ENCODE measurements around the gene CEP295NL. TPM values are rescaled to one million over a fixed set of nuclear protein-coding genes. Genes with fewer than 3 reads are reported as not detected.
"Not testable (repeated sequence)": the region's sequence is repeated elsewhere in the genome, so short reads cannot be mapped to it uniquely, and the experiment has no call there.

Gene CEP295NL
- total RNA-seq, 1 experiment from 2014 or later = 1.9 TPM

GRCh38 chr17:78904371-78904770 lies 1.4 kb upstream of the CEP295NL start:
- CTCF ChIA-PET = no interaction called here
- ATAC-seq (no peak), DNase-seq (ENCODE audit: low read depth, low spot score) (no peak)
- Histone ChIP-seq H3K9ac (ENCODE audit: low read length) (no peak overlapping the region), H3K4me2 (ENCODE audit: low read length) (no peak overlapping the region), H3K27ac (ENCODE audit: low read depth, low read length) (no peak overlapping the region), H2AFZ (ENCODE audit: low read depth, low read length, poor library complexity, severe bottlenecking) (no peak overlapping the region), H3K4me3 (replicated peaks in 1 of 2; ENCODE audit: low read depth in 1 of 2, low read length in 2 of 2) (no peak overlapping the region), H3K36me3 (ENCODE audit: control insufficient read depth in 1 of 2, insufficient read depth in 2 of 2, low read length in 2 of 2) (no peaks in the 10 kb centered on the region), H3K27me3 (ENCODE audit: insufficient read depth, low read length) (no peaks in the 10 kb centered on the region), H3K4me1 (ENCODE audit: control insufficient read depth in 1 of 2, insufficient read depth in 2 of 2, low read length in 2 of 2) (peaks cover 0 to 13% of the 10 kb centered on the region in 2 experiments; a peak in 2 of 4 replicates), H3K79me2 (ENCODE audit: insufficient read depth, low read length) (peaks cover 2% of the 10 kb centered on the region; the same call in 1 of the 2 replicates), H4K20me1 (ENCODE audit: insufficient read depth) (no peaks in the 10 kb centered on the region), H3K9me2 (ENCODE audit: insufficient read depth) (no peaks in the 10 kb centered on the region), H3K9me3 (ENCODE audit: control insufficient read depth in 1 of 2, insufficient read depth in 1 of 2, low read depth in 1 of 2, low read length in 2 of 2) (no peaks in the 10 kb centered on the region)
- no TSS peak for BruUV-seq (replicated peaks)
- TF ChIP-seq FOSL1 (IDR thresholded peaks at IDR 0.05; ENCODE audit: low read depth) = no peak
- RAD21 ChIA-PET (ENCODE audit: low non-redundant PET in 1 of 2, low total read pairs in 2 of 2, uncharacterized antibody in 2 of 2, unreplicated experiment in 2 of 2) = no interaction called here
- intact Hi-C loops (cut with micrococcal nuclease) = no loop called here
- POLR2A ChIA-PET = no interaction called here

DNA sequence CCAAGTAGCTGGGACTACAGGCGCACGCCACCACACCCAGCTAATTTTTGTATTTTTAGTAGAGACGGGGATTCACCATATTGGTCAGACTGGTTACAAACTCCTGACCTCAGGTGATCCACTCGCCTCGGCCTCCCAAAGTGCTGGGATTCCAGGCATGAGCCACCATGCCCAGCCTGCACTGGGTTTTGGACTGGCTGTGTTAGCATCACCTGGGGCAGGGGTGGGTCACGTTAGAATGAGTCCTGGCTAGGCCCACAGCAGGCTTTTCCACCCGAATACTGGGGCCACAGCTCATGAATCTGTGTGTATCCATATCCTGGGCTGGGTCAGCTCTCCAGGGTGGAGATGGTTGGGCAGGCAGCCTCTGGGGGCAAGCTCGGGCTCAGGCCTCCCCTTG lies 770 bp downstream of the CEP295NL start:
- H3K9ac ChIP-seq (ENCODE audit: low read length); BruUV-seq (replicated peaks); intact Hi-C loops (cut with micrococcal nuclease); H3K27me3 ChIP-seq (ENCODE audit: insufficient read depth, low read length); H3K79me2 ChIP-seq (ENCODE audit: insufficient read depth, low read length); H3K36me3 ChIP-seq (ENCODE audit: control insufficient read depth in 1 of 2, insufficient read depth in 2 of 2, low read length in 2 of 2); POLR2A ChIA-PET; H3K4me2 ChIP-seq (ENCODE audit: low read length); CTCF ChIA-PET; H3K9me2 ChIP-seq (ENCODE audit: insufficient read depth); H3K9me3 ChIP-seq (ENCODE audit: control insufficient read depth in 1 of 2, insufficient read depth in 1 of 2, low read depth in 1 of 2, low read length in 2 of 2); H4K20me1 ChIP-seq (ENCODE audit: insufficient read depth); ATAC-seq; H3K4me3 ChIP-seq (replicated peaks in 1 of 2; ENCODE audit: low read depth in 1 of 2, low read length in 2 of 2); H3K27ac ChIP-seq (ENCODE audit: low read depth, low read length); H2AFZ ChIP-seq (ENCODE audit: low read depth, low read length, poor library complexity, severe bottlenecking); DNase-seq (ENCODE audit: low read depth, low spot score): not testable (repeated sequence)
- peaks cover 0 to 11% of the 10 kb centered on the region in 2 experiments; a peak in 2 of 4 replicates for H3K4me1 ChIP-seq (ENCODE audit: control insufficient read depth in 1 of 2, insufficient read depth in 2 of 2, low read length in 2 of 2)
- RAD21 ChIA-PET (ENCODE audit: low non-redundant PET in 1 of 2, low total read pairs in 2 of 2, uncharacterized antibody in 2 of 2, unreplicated experiment in 2 of 2) = interaction anchor here in 1 of 2 experiments (0.6 kb wide), 1 partner anchor 27 kb away, joined by 3 read pairs; no protein-coding TSS in a partner anchor

GRCh38 chr17:78901806-78902205 lies 1.2 kb downstream of the CEP295NL start:
- RAD21 ChIA-PET (ENCODE audit: low non-redundant PET in 1 of 2, low total read pairs in 2 of 2, uncharacterized antibody in 2 of 2, unreplicated experiment in 2 of 2) = interaction anchor here in 1 of 2 experiments (0.6 kb wide), 1 partner anchor 27 kb away, joined by 3 read pairs; no protein-coding TSS in a partner anchor
- peaks cover 6% of the 10 kb centered on the region; the same call in 1 of the 2 replicates for H3K79me2 ChIP-seq (ENCODE audit: insufficient read depth, low read length)
- no peak for ATAC-seq

More at GRCh38 chr17:78901806-78902205, 1.2 kb downstream of the CEP295NL start:
- Histone ChIP-seq H3K9me3 (ENCODE audit: control insufficient read depth in 1 of 2, insufficient read depth in 1 of 2, low read depth in 1 of 2, low read length in 2 of 2) (no peaks in the 10 kb centered on the region), H3K4me1 (ENCODE audit: control insufficient read depth in 1 of 2, insufficient read depth in 2 of 2, low read length in 2 of 2) (peaks cover 0 to 11% of the 10 kb centered on the region in 2 experiments; a peak in 2 of 4 replicates), H3K4me2 (ENCODE audit: low read length) (no peak overlapping the region), H3K9me2 (ENCODE audit: insufficient read depth) (no peaks in the 10 kb centered on the region), H3K27me3 (ENCODE audit: insufficient read depth, low read length) (no peaks in the 10 kb centered on the region), H2AFZ (ENCODE audit: low read depth, low read length, poor library complexity, severe bottlenecking) (no peak overlapping the region), H4K20me1 (ENCODE audit: insufficient read depth) (no peaks in the 10 kb centered on the region), H3K4me3 (replicated peaks in 1 of 2; ENCODE audit: low read depth in 1 of 2, low read length in 2 of 2) (no peak overlapping the region), H3K9ac (ENCODE audit: low read length) (no peak overlapping the region), H3K36me3 (ENCODE audit: control insufficient read depth in 1 of 2, insufficient read depth in 2 of 2, low read length in 2 of 2) (no peaks in the 10 kb centered on the region), H3K27ac (ENCODE audit: low read depth, low read length) (no peak overlapping the region)
- no peak for DNase-seq (ENCODE audit: low read depth, low spot score)
- ChIA-PET POLR2A (no interaction called here), CTCF (no interaction called here)
- intact Hi-C loops (cut with micrococcal nuclease) = no loop called here
- no TSS peak for BruUV-seq (replicated peaks)
- no peak for TF ChIP-seq POLR2A (IDR thresholded peaks at IDR 0.05; ENCODE audit: borderline replicate concordance, extremely low read depth, insufficient read depth, insufficient read length)
- TF ChIP-seq RAD21 (IDR thresholded peaks at IDR 0.05; ENCODE audit: low read depth) = no peak
- no peak for TF ChIP-seq SIN3A (IDR thresholded peaks at IDR 0.05; ENCODE audit: low read depth)
- TF ChIP-seq, protein P1, sequence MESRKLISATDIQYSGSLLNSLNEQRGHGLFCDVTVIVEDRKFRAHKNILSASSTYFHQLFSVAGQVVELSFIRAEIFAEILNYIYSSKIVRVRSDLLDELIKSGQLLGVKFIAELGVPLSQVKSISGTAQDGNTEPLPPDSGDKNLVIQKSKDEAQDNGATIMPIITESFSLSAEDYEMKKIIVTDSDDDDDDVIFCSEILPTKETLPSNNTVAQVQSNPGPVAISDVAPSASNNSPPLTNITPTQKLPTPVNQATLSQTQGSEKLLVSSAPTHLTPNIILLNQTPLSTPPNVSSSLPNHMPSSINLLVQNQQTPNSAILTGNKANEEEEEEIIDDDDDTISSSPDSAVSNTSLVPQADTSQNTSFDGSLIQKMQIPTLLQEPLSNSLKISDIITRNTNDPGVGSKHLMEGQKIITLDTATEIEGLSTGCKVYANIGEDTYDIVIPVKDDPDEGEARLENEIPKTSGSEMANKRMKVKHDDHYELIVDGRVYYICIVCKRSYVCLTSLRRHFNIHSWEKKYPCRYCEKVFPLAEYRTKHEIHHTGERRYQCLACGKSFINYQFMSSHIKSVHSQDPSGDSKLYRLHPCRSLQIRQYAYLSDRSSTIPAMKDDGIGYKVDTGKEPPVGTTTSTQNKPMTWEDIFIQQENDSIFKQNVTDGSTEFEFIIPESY (IDR thresholded peaks at IDR 0.05; ENCODE audit: extremely low read depth, insufficient replicate concordance, low read length) = no peak
- TF ChIP-seq EZH2 (IDR thresholded peaks at IDR 0.05) = no peak
- TF ChIP-seq SP1 (IDR thresholded peaks at IDR 0.05; ENCODE audit: low read depth) = no peak
- TF ChIP-seq TCF7L2 (IDR thresholded peaks at IDR 0.05; ENCODE audit: borderline replicate concordance, extremely low read depth, insufficient read depth, insufficient read length) = no peak
- TF ChIP-seq ZFX (IDR thresholded peaks at IDR 0.05) = no peak

All from HCT116 (cell line).